ENCODE measurements around the gene SRSF6.
"Not testable (repeated sequence)": the region's sequence is repeated elsewhere in the genome, so short reads cannot be mapped to it uniquely, and the experiment has no call there.

The SRSF6 gene

GRCh38 chr20:43448748-43449535 is 8.8 kb upstream of the SRSF6 start:
- DNase-seq, result peak in 35 of 56 donors; percentile 1 to 51 (median 19)

GRCh38 chr20:43450841-43451799 is 6.6 kb upstream of the SRSF6 start:
- no peak for DNase-seq

- DNase-seq, result no peak
Measured at GRCh38 chr20:43452404-43453126, 5.1 kb upstream of the SRSF6 start.

- DNase-seq, result not testable (repeated sequence)
Measured at GRCh38 chr20:43456252-43456651, 1.4 kb upstream of the SRSF6 start.

GRCh38 chr20:43456809-43457639 is 672 bp upstream of the SRSF6 start:
- DNase-seq, result peak; percentile 63 to 98 (median 92)

GRCh38 chr20:43458422-43458924 is 777 bp downstream of the SRSF6 start:
- peak in 1 of 56 donors; percentile 76 for DNase-seq

GRCh38 chr20:43459022-43459942 is 1.6 kb downstream of the SRSF6 start:
- DNase-seq, result peak in 1 of 56 donors; percentile 2

GRCh38 chr20:43460172-43460829 is 2.6 kb downstream of the SRSF6 start:
- no peak for DNase-seq

- DNase-seq, result no peak
Measured at GRCh38 chr20:43460830-43461200, 3.1 kb downstream of the SRSF6 start.

- DNase-seq, result no peak
Measured at GRCh38 chr20:43461894-43462659, 4.4 kb downstream of the SRSF6 start.

GRCh38 chr20:43462660-43463526 is 5.2 kb downstream of the SRSF6 start:
- DNase-seq, result no peak

- DNase-seq, result no peak
Measured at GRCh38 chr20:43463527-43464218, 6.0 kb downstream of the SRSF6 start.

- no peak for DNase-seq
Measured at GRCh38 chr20:43464219-43464790, 6.6 kb downstream of the SRSF6 start.

GRCh38 chr20:43465625-43465943 is 7.9 kb downstream of the SRSF6 start:
- DNase-seq, result no peak

GRCh38 chr20:43467589-43467988 is 9.9 kb downstream of the SRSF6 start:
- DNase-seq, result no peak

Measured in nucleus accumbens (tissue), 56 donors.